SU-DHL-6 (cell line): Measurements from ENCODE around the gene LRRC18.

ENCODE experiments used
- EZH2phosphoT487 ChIP-seq: fragments of 200-600 bp; sonication (generic), shearing (Covaris generic); conservative IDR thresholded peaks from 2 replicates; pipeline ENCODE4 v1.6.1; 2018; ENCODE audit warnings: mild to moderate bottlenecking, antibody characterized with exemption, low read length, moderate library complexity, mixed read lengths
- TF ChIP-seq, protein P1 (sequence below): fragments of 200-600 bp; sonication (generic); IDR thresholded peaks from one replicate; pipeline ENCODE4 v1.5.1; 2017; ENCODE audit warnings: antibody characterized with exemption, mild to moderate bottlenecking, low read length, moderate library complexity; ENCODE audit not compliant: insufficient read depth, poor library complexity, severe bottlenecking

DNA sequence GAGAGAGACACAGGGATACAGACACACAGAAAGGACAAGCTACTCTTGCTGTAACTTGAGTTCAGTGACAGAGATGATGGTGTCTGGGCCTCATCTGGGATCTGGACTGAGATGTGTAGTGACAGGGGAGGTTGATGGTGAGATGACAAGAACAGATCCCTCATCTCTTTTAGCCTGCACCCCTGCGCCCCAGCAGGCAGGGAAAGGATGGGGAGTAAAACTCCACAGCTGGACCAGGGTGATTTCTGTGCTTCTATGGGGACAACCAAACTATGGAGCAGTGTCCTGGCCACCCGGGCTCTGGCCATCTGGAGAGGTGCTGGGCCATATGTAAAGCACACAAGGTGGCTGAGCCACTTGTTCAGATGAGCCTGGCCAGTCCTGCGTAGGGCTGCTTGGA is 4.5 kb upstream of the LRRC18 start:
- TF ChIP-seq, protein P1, sequence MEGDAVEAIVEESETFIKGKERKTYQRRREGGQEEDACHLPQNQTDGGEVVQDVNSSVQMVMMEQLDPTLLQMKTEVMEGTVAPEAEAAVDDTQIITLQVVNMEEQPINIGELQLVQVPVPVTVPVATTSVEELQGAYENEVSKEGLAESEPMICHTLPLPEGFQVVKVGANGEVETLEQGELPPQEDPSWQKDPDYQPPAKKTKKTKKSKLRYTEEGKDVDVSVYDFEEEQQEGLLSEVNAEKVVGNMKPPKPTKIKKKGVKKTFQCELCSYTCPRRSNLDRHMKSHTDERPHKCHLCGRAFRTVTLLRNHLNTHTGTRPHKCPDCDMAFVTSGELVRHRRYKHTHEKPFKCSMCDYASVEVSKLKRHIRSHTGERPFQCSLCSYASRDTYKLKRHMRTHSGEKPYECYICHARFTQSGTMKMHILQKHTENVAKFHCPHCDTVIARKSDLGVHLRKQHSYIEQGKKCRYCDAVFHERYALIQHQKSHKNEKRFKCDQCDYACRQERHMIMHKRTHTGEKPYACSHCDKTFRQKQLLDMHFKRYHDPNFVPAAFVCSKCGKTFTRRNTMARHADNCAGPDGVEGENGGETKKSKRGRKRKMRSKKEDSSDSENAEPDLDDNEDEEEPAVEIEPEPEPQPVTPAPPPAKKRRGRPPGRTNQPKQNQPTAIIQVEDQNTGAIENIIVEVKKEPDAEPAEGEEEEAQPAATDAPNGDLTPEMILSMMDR: no peak
- TF ChIP-seq EZH2phosphoT487: no peak
